Panc1 (cell line): ENCODE data around the gene TNFAIP1.

Experiments used
- POLR2AphosphoS5 ChIP-seq: IDR thresholded peaks from 2 replicates; pipeline ENCODE4 v1.6.1; 2012; ENCODE audit warnings: mild to moderate bottlenecking, low read depth, low read length, moderate library complexity
- TF ChIP-seq, protein P1 (sequence below): fragments of 450-650 bp; IDR thresholded peaks from 2 replicates; pipeline ENCODE4 v1.5.1; 2017; ENCODE audit warnings: mild to moderate bottlenecking
- TF ChIP-seq, protein P2 (sequence below), 2 experiments: IDR thresholded peaks; 2 replicates each; pipeline ENCODE4 v1.6.1; 2011 to 2012; ENCODE audit warnings: low read depth in 2 of 2, control low read depth in 1 of 2, low read length in 1 of 2, mild to moderate bottlenecking in 1 of 2, moderate library complexity in 1 of 2; ENCODE audit not compliant: insufficient read depth in 1 of 2

DNA sequence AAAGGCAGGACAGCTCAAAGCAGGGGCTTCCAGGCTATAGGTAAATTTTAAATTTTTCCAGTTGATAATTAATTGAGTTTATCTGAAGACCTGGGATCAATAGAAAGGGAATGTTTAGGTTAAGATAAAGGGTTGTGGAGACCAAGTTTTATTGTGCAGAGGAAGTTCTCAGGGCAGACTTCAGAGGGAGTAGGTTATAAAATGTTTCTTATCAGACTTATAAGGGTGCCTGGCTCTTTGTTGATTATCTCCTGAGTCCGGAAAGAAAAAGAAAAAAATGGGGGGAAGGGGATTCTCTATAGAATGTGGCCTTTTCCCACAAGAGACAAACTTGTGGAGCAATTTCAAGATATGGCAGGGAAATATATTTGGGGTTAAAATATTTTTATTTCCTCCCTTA lies 54.6 kb downstream of the TNFAIP1 start:
- TF ChIP-seq, protein P1, sequence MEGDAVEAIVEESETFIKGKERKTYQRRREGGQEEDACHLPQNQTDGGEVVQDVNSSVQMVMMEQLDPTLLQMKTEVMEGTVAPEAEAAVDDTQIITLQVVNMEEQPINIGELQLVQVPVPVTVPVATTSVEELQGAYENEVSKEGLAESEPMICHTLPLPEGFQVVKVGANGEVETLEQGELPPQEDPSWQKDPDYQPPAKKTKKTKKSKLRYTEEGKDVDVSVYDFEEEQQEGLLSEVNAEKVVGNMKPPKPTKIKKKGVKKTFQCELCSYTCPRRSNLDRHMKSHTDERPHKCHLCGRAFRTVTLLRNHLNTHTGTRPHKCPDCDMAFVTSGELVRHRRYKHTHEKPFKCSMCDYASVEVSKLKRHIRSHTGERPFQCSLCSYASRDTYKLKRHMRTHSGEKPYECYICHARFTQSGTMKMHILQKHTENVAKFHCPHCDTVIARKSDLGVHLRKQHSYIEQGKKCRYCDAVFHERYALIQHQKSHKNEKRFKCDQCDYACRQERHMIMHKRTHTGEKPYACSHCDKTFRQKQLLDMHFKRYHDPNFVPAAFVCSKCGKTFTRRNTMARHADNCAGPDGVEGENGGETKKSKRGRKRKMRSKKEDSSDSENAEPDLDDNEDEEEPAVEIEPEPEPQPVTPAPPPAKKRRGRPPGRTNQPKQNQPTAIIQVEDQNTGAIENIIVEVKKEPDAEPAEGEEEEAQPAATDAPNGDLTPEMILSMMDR, result no peak
- TF ChIP-seq POLR2AphosphoS5, result no peak
- TF ChIP-seq, protein P2, sequence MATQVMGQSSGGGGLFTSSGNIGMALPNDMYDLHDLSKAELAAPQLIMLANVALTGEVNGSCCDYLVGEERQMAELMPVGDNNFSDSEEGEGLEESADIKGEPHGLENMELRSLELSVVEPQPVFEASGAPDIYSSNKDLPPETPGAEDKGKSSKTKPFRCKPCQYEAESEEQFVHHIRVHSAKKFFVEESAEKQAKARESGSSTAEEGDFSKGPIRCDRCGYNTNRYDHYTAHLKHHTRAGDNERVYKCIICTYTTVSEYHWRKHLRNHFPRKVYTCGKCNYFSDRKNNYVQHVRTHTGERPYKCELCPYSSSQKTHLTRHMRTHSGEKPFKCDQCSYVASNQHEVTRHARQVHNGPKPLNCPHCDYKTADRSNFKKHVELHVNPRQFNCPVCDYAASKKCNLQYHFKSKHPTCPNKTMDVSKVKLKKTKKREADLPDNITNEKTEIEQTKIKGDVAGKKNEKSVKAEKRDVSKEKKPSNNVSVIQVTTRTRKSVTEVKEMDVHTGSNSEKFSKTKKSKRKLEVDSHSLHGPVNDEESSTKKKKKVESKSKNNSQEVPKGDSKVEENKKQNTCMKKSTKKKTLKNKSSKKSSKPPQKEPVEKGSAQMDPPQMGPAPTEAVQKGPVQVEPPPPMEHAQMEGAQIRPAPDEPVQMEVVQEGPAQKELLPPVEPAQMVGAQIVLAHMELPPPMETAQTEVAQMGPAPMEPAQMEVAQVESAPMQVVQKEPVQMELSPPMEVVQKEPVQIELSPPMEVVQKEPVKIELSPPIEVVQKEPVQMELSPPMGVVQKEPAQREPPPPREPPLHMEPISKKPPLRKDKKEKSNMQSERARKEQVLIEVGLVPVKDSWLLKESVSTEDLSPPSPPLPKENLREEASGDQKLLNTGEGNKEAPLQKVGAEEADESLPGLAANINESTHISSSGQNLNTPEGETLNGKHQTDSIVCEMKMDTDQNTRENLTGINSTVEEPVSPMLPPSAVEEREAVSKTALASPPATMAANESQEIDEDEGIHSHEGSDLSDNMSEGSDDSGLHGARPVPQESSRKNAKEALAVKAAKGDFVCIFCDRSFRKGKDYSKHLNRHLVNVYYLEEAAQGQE (IDR thresholded peaks at IDR 0.05; ENCODE audit: insufficient read depth in 1 of 2, low read depth in 2 of 2, low read length in 1 of 2), result no peak
